GM19035 (cell line): ENCODE results near the gene USH2A.
"Not testable (repeated sequence)": the region's sequence is repeated elsewhere in the genome, so short reads cannot be mapped to it uniquely, and the experiment has no call there.

Experiments used
- ATAC-seq: cut with Tn5 transposase; IDR thresholded peaks from one replicate; pipeline ENCODE4 v1.9.1; 2021; ENCODE audit not compliant: unreplicated experiment

The USH2A gene

GRCh38 chr1:216389774-216390173, 33.5 kb downstream of the USH2A start:
- no peak for ATAC-seq

GRCh38 chr1:216388558-216388957, 34.7 kb downstream of the USH2A start:
- ATAC-seq, result no peak

- no peak for ATAC-seq
Observed at GRCh38 chr1:216387782-216388181, 35.5 kb downstream of the USH2A start.

DNA sequence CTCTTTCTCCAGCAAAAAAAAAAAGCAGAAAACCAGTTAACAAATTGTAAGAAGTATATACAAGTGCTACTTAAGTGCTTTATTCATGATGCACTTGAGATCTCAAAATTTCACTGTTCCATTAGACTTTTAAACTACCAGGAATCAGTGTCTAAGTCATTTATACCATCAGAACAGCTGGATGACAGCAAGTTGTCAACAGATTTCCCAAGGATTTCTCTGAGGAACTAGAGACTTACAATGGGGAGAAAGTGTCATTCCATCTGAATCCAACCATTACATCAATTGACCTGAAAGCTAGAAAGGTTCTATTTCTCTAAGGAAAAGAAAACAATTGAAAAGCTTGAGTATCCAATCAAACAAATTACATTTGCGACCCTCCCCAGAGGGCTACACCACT, 43.8 kb downstream of the USH2A start:
- no peak for ATAC-seq

GRCh38 chr1:216368249-216368648, 55.0 kb downstream of the USH2A start:
- no peak for ATAC-seq

DNA sequence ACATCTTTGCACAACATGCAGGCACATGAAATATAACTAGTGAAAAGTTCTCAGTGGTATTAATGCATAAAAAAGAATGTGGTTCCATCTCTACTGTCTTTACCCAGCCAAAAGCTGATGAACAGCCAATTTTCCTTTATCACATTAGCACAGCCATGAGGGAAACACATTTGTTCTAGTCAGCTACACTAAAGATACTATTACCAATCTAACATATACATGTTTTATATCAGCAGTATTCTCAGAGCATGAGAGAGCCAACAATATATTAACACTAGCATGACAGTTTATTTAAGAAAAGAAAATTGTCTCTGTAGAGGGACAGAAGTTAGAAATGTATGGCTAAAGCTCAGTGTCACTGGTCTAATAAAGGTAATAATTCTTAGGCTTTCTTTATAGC, 56.3 kb downstream of the USH2A start:
- no peak for ATAC-seq

DNA sequence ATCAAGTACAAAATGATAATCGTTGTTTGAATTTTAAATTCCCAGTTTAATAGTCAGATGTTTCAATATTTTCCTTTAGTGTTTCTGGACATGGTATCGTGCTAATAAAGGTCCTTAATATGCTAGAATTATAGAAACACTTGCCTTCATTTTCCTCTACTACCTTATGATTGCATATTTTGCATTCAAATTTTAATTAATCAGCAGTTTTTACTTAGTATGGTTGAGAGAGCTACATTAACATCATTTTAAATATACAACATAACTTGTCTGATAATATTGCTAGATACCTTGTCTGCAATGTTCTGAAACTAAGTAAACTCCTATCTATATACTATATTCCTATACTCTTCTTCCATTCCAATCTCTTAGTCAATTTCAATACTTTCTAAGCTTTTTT, 66.3 kb downstream of the USH2A start:
- no peak for ATAC-seq

DNA sequence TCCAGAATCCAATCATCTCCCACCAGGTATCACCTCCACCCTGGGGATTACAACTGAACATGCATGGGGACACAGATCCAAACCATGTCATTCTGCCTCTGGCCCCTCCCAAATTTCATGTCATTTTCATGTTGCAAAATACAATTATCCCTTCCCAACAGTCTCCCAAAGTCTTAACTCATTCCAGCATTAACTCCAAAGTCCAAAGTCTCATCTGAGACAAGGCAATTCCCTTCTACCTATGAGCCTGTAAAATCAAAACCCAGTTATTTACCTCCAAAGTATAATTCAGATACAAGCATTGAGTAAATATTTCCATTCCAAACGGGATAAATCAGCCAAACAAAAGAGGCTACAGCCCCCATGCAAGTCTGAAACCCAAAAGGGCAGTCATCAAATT, 73.1 kb downstream of the USH2A start:
- ATAC-seq, result no peak

DNA sequence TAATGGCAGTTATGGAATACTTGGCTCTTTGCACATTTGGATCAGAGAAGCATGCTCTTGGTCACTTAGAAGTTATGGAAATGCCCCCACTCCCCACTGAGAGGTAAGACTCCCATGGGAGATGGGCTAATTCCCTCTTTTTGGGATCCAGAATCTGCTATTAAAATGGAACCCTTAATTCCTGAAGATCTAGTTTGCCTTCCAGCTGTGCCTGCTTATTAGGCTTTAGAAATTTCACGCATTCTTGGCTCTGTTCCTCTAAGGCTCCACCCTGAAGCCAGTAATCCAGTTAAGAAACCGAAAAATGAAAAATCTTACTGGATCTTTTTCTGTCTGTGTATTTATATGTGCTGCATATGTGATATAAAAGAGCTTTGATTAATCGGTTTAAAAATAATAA, 76.7 kb downstream of the USH2A start:
- no peak for ATAC-seq

GRCh38 chr1:216340542-216340941, 82.7 kb downstream of the USH2A start:
- not testable (repeated sequence) for ATAC-seq

GRCh38 chr1:216332462-216332861, 90.8 kb downstream of the USH2A start:
- no peak for ATAC-seq

GRCh38 chr1:216332003-216332402, 91.2 kb downstream of the USH2A start:
- ATAC-seq, result no peak

DNA sequence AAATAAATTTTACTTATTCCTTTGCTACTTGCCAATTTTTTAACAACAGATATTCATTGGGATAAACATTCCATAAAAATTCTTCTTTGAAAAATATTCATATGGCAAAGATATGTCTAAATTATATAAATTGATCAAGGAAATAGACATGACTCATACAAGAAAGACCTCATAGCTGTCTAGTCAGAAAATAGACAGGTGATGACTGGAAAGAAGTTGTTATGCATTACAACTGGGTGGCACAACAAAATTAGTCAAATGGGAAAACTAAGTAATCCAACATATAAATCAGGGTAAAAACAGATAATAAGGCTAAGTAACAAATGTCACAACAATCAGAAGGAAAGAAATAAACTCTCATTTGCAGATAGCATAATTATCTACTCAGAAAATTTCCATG, 92.0 kb downstream of the USH2A start:
- ATAC-seq, result no peak

DNA sequence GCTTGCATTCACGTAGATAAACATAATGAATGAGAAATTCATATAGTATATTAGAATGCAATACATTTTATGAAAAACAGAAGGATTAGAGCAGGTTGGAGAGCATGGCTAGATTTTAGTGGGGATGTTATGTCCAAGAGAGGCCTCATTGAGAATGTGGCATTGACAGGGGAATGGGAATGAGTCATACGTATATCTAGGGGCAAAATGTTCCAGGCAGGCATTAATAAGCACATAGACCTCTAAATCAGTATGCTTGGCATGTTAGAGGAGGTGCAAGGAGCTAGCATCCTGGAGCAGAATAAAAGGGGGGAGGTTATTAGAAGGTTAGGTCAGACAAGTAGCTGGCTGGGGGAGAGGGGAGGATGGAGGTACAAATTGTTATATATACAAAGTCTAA, 93.0 kb downstream of the USH2A start:
- no peak for ATAC-seq

GRCh38 chr1:216325946-216326345, 97.3 kb downstream of the USH2A start:
- ATAC-seq, result no peak

DNA sequence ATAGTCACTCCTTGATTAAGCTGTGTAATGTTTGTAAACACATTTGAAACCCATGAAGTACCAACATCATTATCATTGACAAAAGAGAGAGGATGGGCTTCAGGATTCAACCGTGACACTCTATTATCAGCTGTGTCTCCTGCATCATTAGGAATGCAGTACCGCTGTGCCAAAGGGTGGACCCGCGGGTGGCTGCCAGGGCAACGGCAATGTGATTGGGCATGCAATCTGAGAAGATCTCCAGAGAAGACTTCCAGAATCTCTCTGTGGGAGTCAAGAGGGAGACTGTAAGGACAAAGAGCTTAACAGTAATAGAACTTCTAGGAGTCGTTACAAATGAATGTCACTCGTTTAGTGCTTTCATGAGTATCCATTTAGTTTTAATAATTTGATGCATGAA, 97.9 kb downstream of the USH2A start:
- no peak for ATAC-seq

- no peak for ATAC-seq
Observed at GRCh38 chr1:216323344-216323743, 99.9 kb downstream of the USH2A start.

GRCh38 chr1:216314379-216315095, 108.7 kb downstream of the USH2A start:
- ATAC-seq, result no peak

DNA sequence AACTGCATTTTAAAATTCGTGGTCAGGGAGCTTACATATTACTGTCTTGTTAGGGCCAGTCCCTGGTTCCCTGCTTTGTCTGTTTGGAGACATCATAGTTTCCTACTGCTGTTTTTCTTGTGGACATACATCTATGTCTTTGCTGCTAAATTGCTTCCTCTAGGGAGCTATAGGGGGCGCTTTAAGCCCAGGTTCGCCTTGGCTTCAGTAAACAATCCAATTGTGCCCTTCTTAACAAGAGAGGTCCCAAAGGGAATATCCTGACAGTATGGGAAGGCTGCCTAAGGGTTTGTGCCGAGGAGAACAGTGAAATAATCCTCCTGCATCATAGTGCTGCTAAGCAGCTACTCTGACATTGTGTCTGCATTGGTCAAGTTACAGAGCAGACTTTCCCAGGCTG, 112.5 kb downstream of the USH2A start:
- ATAC-seq, result no peak

- no peak for ATAC-seq
Observed at GRCh38 chr1:216306830-216307229, 116.4 kb downstream of the USH2A start.

- no peak for ATAC-seq
Observed at GRCh38 chr1:216303690-216304089, 119.6 kb downstream of the USH2A start.

- ATAC-seq, result no peak
Observed at GRCh38 chr1:216293683-216294082, 129.6 kb downstream of the USH2A start.

- ATAC-seq, result no peak
Observed at GRCh38 chr1:216290074-216290473, 133.2 kb downstream of the USH2A start.
